Mesothelial cell of epicardium (in vitro differentiated cells): ENCODE results near the gene NFATC2. TPM values are rescaled to one million over a fixed set of nuclear protein-coding genes. Genes with fewer than 3 reads are reported as not detected.
A peak's percentile ranks its signal among the peaks of the same experiment; 100 is the strongest.

Experiments used
- DNase-seq, 2 experiments: peaks; one replicate each; pipeline ENCODE4 v3.0.0; 2021; ENCODE audit warnings: low spot score in 2 of 2; ENCODE audit not compliant: unreplicated experiment in 2 of 2
- H3K27ac Mint-ChIP-seq: 2 replicates; pipeline ENCODE4 v1.8.0; 2021; ENCODE audit warnings: mixed read lengths
- H3K27me3 Mint-ChIP-seq: 2 replicates; pipeline ENCODE4 v1.8.0; 2021; ENCODE audit warnings: low read depth, mixed read lengths
- H3K36me3 Mint-ChIP-seq: 2 replicates; pipeline ENCODE4 v1.8.0; 2021; ENCODE audit warnings: mixed read lengths
- H3K4me1 Mint-ChIP-seq: 2 replicates; pipeline ENCODE4 v1.8.0; 2021; ENCODE audit warnings: mixed read lengths
- H3K4me3 Mint-ChIP-seq: 2 replicates; pipeline ENCODE4 v1.8.0; 2021; ENCODE audit warnings: mild to moderate bottlenecking, moderate library complexity, mixed read lengths
- H3K9me3 Mint-ChIP-seq: 2 replicates; pipeline ENCODE4 v1.8.0; 2021; ENCODE audit warnings: mixed read lengths
- CTCF ChIP-seq: fragments of 200-600 bp; sonication (generic); IDR thresholded peaks from one replicate; pipeline ENCODE4 v1.5.0; 2021; ENCODE audit warnings: antibody characterized with exemption; ENCODE audit not compliant: unreplicated experiment
- total RNA-seq: library from RNA; stranded (reverse); gene quantifications from 3 replicates; pipeline ENCODE4 v1.2.1, GENCODE V29; 2021

NFATC2 gene
- total RNA-seq, 1 donor from 2014 or later, result 14.0 TPM

- no peak for TF ChIP-seq CTCF
- peaks cover 47% of the 10 kb centered on the region for H3K4me1 Mint-ChIP-seq
- H3K9me3 Mint-ChIP-seq, result no peaks in the 10 kb centered on the region
- H3K27ac Mint-ChIP-seq, result no peak overlapping the region
- H3K36me3 Mint-ChIP-seq, result peaks cover 8% of the 10 kb centered on the region
- no peaks in the 10 kb centered on the region for H3K27me3 Mint-ChIP-seq
- DNase-seq, result no peak
- no peak overlapping the region for H3K4me3 Mint-ChIP-seq
These were observed 42.2 kb downstream of the NFATC2 start for GRCh38 chr20:51500311-51500710.

- Mint-ChIP-seq H3K27me3 (no peaks in the 10 kb centered on the region), H3K9me3 (no peaks in the 10 kb centered on the region), H3K27ac (peak overlapping the region; percentile 77), H3K36me3 (peaks cover 8% of the 10 kb centered on the region), H3K4me3 (no peak overlapping the region), H3K4me1 (peaks cover 53% of the 10 kb centered on the region)
- DNase-seq, result no peak
- TF ChIP-seq CTCF, result no peak
These were observed 43.6 kb downstream of the NFATC2 start for GRCh38 chr20:51498765-51499540.

- Mint-ChIP-seq H3K4me3 (no peak overlapping the region), H3K9me3 (no peaks in the 10 kb centered on the region), H3K36me3 (peaks cover 6% of the 10 kb centered on the region), H3K4me1 (peaks cover 60% of the 10 kb centered on the region), H3K27me3 (no peaks in the 10 kb centered on the region), H3K27ac (peak overlapping the region; percentile 69)
- TF ChIP-seq CTCF, result no peak
- no peak for DNase-seq
These were observed 44.7 kb downstream of the NFATC2 start for GRCh38 chr20:51497542-51498467.

- Mint-ChIP-seq H3K4me1 (peaks cover 68% of the 10 kb centered on the region), H3K36me3 (peaks cover 6% of the 10 kb centered on the region), H3K27me3 (no peaks in the 10 kb centered on the region), H3K27ac (peak overlapping the region; percentile 69), H3K9me3 (no peaks in the 10 kb centered on the region), H3K4me3 (no peak overlapping the region)
- no peak for DNase-seq
- TF ChIP-seq CTCF, result no peak
These were observed 45.6 kb downstream of the NFATC2 start for GRCh38 chr20:51496964-51497363.

GRCh38 chr20:51495921-51496545 lies 46.5 kb downstream of the NFATC2 start:
- Mint-ChIP-seq H3K4me3 (no peak overlapping the region), H3K27me3 (no peaks in the 10 kb centered on the region), H3K27ac (peak overlapping the region; percentile 69), H3K36me3 (peaks cover 6% of the 10 kb centered on the region), H3K9me3 (no peaks in the 10 kb centered on the region), H3K4me1 (peaks cover 73% of the 10 kb centered on the region)
- DNase-seq, result no peak
- no peak for TF ChIP-seq CTCF
